Caki2 (cell line): Measurements from ENCODE around the gene TNKS1BP1. TPM values are rescaled to one million over a fixed set of nuclear protein-coding genes. Genes with fewer than 3 reads are reported as not detected.

Source experiments
- DNase-seq: peaks from one replicate; pipeline ENCODE4 v3.0.0-alpha.2; 2015; ENCODE audit warnings: low read depth
- in situ Hi-C: cut with HindIII; loops from 2 replicates; pipeline ENCODE4 v1.10.0; 2016; ENCODE audit warnings: low sequenced_read_pairs, low pct_unique_long_range_greater_than_20kb, mixed read lengths
- total RNA-seq: library from RNA; depleted of rRNA; stranded (reverse); fragments of >200 nt; shearing (Covaris generic); gene quantifications from 2 replicates; pipeline ENCODE4 v1.2.3, GENCODE V29; 2014; ENCODE audit warnings: low replicate concordance

Gene TNKS1BP1
- total RNA-seq, 1 experiment from 2014 or later = 70.7 TPM

- in situ Hi-C loops = no loop called here
- DNase-seq = peak; percentile 70
Measured at GRCh38 chr11:57277845-57278720, 46.7 kb downstream of the TNKS1BP1 start.

- in situ Hi-C loops = no loop called here
- DNase-seq = no peak
Measured at GRCh38 chr11:57276971-57277675, 47.6 kb downstream of the TNKS1BP1 start.

GRCh38 chr11:57276169-57276970 lies 48.4 kb downstream of the TNKS1BP1 start:
- no peak for DNase-seq
- in situ Hi-C loops = no loop called here

- DNase-seq = no peak
- in situ Hi-C loops = no loop called here
Measured at GRCh38 chr11:57275582-57275981, 49.2 kb downstream of the TNKS1BP1 start.

- no peak for DNase-seq
- in situ Hi-C loops = no loop called here
Measured at GRCh38 chr11:57274904-57275498, 49.8 kb downstream of the TNKS1BP1 start.

- no peak for DNase-seq
- in situ Hi-C loops = no loop called here
Measured at GRCh38 chr11:57273448-57274058, 51.2 kb downstream of the TNKS1BP1 start.

GRCh38 chr11:57269571-57270021 lies 55.2 kb downstream of the TNKS1BP1 start:
- in situ Hi-C loops = no loop called here
- DNase-seq = peak; percentile 34

- no peak for DNase-seq
- in situ Hi-C loops = no loop called here
Measured at GRCh38 chr11:57266157-57266556, 58.6 kb downstream of the TNKS1BP1 start.

GRCh38 chr11:57263351-57263750 lies 61.4 kb downstream of the TNKS1BP1 start:
- in situ Hi-C loops = no loop called here
- DNase-seq = no peak

GRCh38 chr11:57262157-57262556 lies 62.6 kb downstream of the TNKS1BP1 start:
- in situ Hi-C loops = no loop called here
- no peak for DNase-seq

GRCh38 chr11:57260937-57261783 lies 63.6 kb downstream of the TNKS1BP1 start:
- in situ Hi-C loops = no loop called here
- no peak for DNase-seq

GRCh38 chr11:57256119-57256518 lies 68.6 kb downstream of the TNKS1BP1 start:
- in situ Hi-C loops = no loop called here

GRCh38 chr11:57255618-57256017 lies 69.1 kb downstream of the TNKS1BP1 start:
- in situ Hi-C loops = no loop called here
- DNase-seq = peak; percentile 12

More at GRCh38 chr11:57256119-57256518, 68.6 kb downstream of the TNKS1BP1 start:
- DNase-seq = no peak

- no peak for DNase-seq
- in situ Hi-C loops = no loop called here
Measured at GRCh38 chr11:57254631-57255030, 70.1 kb downstream of the TNKS1BP1 start.

- DNase-seq = peak; percentile 16
- in situ Hi-C loops = no loop called here
Measured at GRCh38 chr11:57251491-57252104, 73.2 kb downstream of the TNKS1BP1 start.

GRCh38 chr11:57251037-57251436 lies 73.7 kb downstream of the TNKS1BP1 start:
- no peak for DNase-seq
- in situ Hi-C loops = no loop called here
